HCT116 (cell line): ENCODE results near the gene GNL3L. TPM values are rescaled to one million over a fixed set of nuclear protein-coding genes. Genes with fewer than 3 reads are reported as not detected.

Source experiments
- ATAC-seq: fragments of 200-7000 bp; cut with Tn5 transposase; 2 replicates; pipeline ENCODE4 v1.9.1; 2020; ENCODE audit warnings: mild to moderate bottlenecking, moderate library complexity
- BruUV-seq: library from RNA; stranded (reverse); fragments of 400-500 nt; replicated peaks from 2 replicates; lab custom pipeline; 2021; lab: Mats Ljungman, UMichigan
- CTCF ChIA-PET: fragments of 300-600 bp; sonication (Branson Sonifier 250); formaldehyde crosslinking; loops from one replicate; lab custom pipeline; 2021; ENCODE audit warnings: antibody characterized with exemption; lab: Charles Lee
- POLR2A ChIA-PET: fragments of 300-600, 350-600 bp; sonication (Branson Sonifier 250); formaldehyde crosslinking; loops from one replicate; lab custom pipeline; 2021; ENCODE audit warnings: antibody characterized with exemption; lab: Charles Lee
- RAD21 ChIA-PET, 2 experiments: fragments of 300-600 bp; sonication (Branson Sonifier 250); formaldehyde crosslinking; loops; one replicate each; lab custom pipeline; 2023; ENCODE audit warnings: low total read pairs in 2 of 2; ENCODE audit not compliant: uncharacterized antibody in 2 of 2, unreplicated experiment in 2 of 2, low non-redundant PET in 1 of 2; lab: Charles Lee
- DNase-seq: peaks from one replicate; pipeline ENCODE4 v3.0.0-alpha.2; 2010; ENCODE audit warnings: low read depth, low spot score
- H2AFZ ChIP-seq: fragments of 200-600 bp; shearing (Covaris generic), sonication (generic); 2 replicates; pipeline ENCODE4 v1.6.1; 2017; ENCODE audit warnings: low read depth, mixed run types, mixed read lengths, antibody characterized with exemption, low read length; ENCODE audit not compliant: poor library complexity, severe bottlenecking
- H3K27ac ChIP-seq: 2 replicates; pipeline ENCODE4 v1.5.1; 2012; ENCODE audit warnings: low read depth, low read length
- H3K27me3 ChIP-seq: fragments of 200-600 bp; sonication (generic); 2 replicates; pipeline ENCODE4 v1.6.1; 2016; ENCODE audit warnings: mixed run types, low read length, mixed read lengths; ENCODE audit not compliant: insufficient read depth
- H3K36me3 ChIP-seq, 2 experiments: fragments of 200-500 bp in 1 of 2; fragments of 200-600 bp in 1 of 2; sonication (Bioruptor generic) in 1 of 2; sonication (generic) in 1 of 2; 2 replicates each; pipeline versions ENCODE4 v1.5.1 to v1.6.1; 2014 to 2016; ENCODE audit warnings: low read length in 2 of 2, inconsistent platforms in 1 of 2, mixed read lengths in 1 of 2, mixed run types in 1 of 2; ENCODE audit not compliant: insufficient read depth in 2 of 2, control insufficient read depth in 1 of 2
- H3K4me1 ChIP-seq, 2 experiments: fragments of 200-600 bp in 1 of 2; sonication (generic) in 1 of 2; 2 replicates each; pipeline versions ENCODE4 v1.5.1 to v1.6.1; 2012 to 2017; ENCODE audit warnings: low read length in 2 of 2, inconsistent platforms in 1 of 2, mild to moderate bottlenecking in 1 of 2, mixed read lengths in 1 of 2, mixed run types in 1 of 2, moderate library complexity in 1 of 2; ENCODE audit not compliant: insufficient read depth in 2 of 2, control insufficient read depth in 1 of 2
- H3K4me2 ChIP-seq: fragments of 200-600 bp; sonication (generic); 2 replicates; pipeline ENCODE4 v1.6.1; 2017; ENCODE audit warnings: mixed run types, low read length, mixed read lengths
- H3K4me3 ChIP-seq, 2 experiments: fragments of 200-600 bp in 1 of 2; sonication (generic) in 1 of 2; replicated peaks in 1 of 2; 2 replicates each; pipeline ENCODE4 v1.5.1; 2011 to 2016; ENCODE audit warnings: low read length in 2 of 2, control low read depth in 1 of 2, low read depth in 1 of 2, mild to moderate bottlenecking in 1 of 2, mixed read lengths in 1 of 2, mixed run types in 1 of 2
- H3K79me2 ChIP-seq: fragments of 200-600 bp; sonication (generic); 2 replicates; pipeline ENCODE4 v1.6.1; 2017; ENCODE audit warnings: mild to moderate bottlenecking, mixed run types, low read length, moderate library complexity, mixed read lengths; ENCODE audit not compliant: insufficient read depth
- H3K9ac ChIP-seq: fragments of 200-600 bp; sonication (generic); 2 replicates; pipeline ENCODE4 v1.6.1; 2016; ENCODE audit warnings: low read length, mixed read lengths
- H3K9me2 ChIP-seq: fragments of 200-600 bp; sonication (generic), shearing (Covaris generic); 2 replicates; pipeline ENCODE4 v1.6.1; 2017; ENCODE audit warnings: mixed run types, mild to moderate bottlenecking, moderate library complexity; ENCODE audit not compliant: insufficient read depth
- H3K9me3 ChIP-seq, 2 experiments: fragments of 200-500 bp in 1 of 2; fragments of 200-600 bp in 1 of 2; sonication (Bioruptor generic) in 1 of 2; sonication (generic) in 1 of 2; 2 replicates each; pipeline ENCODE4 v1.6.1; 2014 to 2017; ENCODE audit warnings: low read length in 2 of 2, mixed read lengths in 2 of 2, inconsistent platforms in 1 of 2, low read depth in 1 of 2, mild to moderate bottlenecking in 1 of 2, mixed run types in 1 of 2, moderate library complexity in 1 of 2; ENCODE audit not compliant: control insufficient read depth in 1 of 2, insufficient read depth in 1 of 2
- H4K20me1 ChIP-seq: fragments of 200-600 bp; sonication (generic), shearing (Covaris generic); 2 replicates; pipeline ENCODE4 v1.6.1; 2017; ENCODE audit warnings: mixed run types, mild to moderate bottlenecking, moderate library complexity; ENCODE audit not compliant: insufficient read depth
- CEBPB ChIP-seq: IDR thresholded peaks from 2 replicates; pipeline ENCODE4 v1.6.1; 2012; ENCODE audit warnings: low read depth
- ELF1 ChIP-seq: IDR thresholded peaks from 2 replicates; pipeline ENCODE4 v1.6.1; 2012; ENCODE audit warnings: low read depth, borderline replicate concordance
- MAX ChIP-seq: IDR thresholded peaks from 2 replicates; pipeline ENCODE4 v1.6.1; 2012
- SIN3A ChIP-seq: IDR thresholded peaks from 2 replicates; pipeline ENCODE4 v1.6.1; 2012; ENCODE audit warnings: low read depth
- intact Hi-C: fragments of 100-400 bp; cut with micrococcal nuclease; formaldehyde crosslinking; loops from 2 replicates; pipeline ENCODE4 v1.10.0; 2022
- total RNA-seq: library from RNA; stranded (reverse); gene quantifications from one replicate; pipeline ENCODE4 v1.2.1, GENCODE V29; 2021; ENCODE audit not compliant: unreplicated experiment

GNL3L gene
- total RNA-seq, 1 experiment from 2014 or later, result 60.2 TPM

- Histone ChIP-seq H3K9me2 (no peaks in the 10 kb centered on the region), H3K4me1 (peaks cover 2 to 16% of the 10 kb centered on the region in 2 experiments; a peak in 2 of 4 replicates), H3K27me3 (no peaks in the 10 kb centered on the region), H3K4me2 (no peak overlapping the region), H3K9ac (no peak overlapping the region), H3K79me2 (no peaks in the 10 kb centered on the region)
- no peak for ATAC-seq
- RAD21 ChIA-PET, result no interaction called here
- CTCF ChIA-PET, result no interaction called here
- TF ChIP-seq ELF1, result no peak
- TF ChIP-seq, all 23 proteins: peak for 0
- no peak for DNase-seq
- H3K9me3 ChIP-seq, result no peaks in the 10 kb centered on the region
- no peaks in the 10 kb centered on the region for H4K20me1 ChIP-seq
- POLR2A ChIA-PET, result no interaction called here
- BruUV-seq, result no TSS peak
- no peak overlapping the region for H2AFZ ChIP-seq
- no peaks in the 10 kb centered on the region for H3K36me3 ChIP-seq
- H3K4me3 ChIP-seq, result no peak overlapping the region
- H3K27ac ChIP-seq, result no peak overlapping the region
- intact Hi-C loops, result no loop called here
These were observed 33.1 kb upstream of the GNL3L start for GRCh38 chrX:54496936-54497335.

GRCh38 chrX:54509400-54509799 lies 20.6 kb upstream of the GNL3L start:
- DNase-seq (no peak), ATAC-seq (no peak)
- no peaks in the 10 kb centered on the region for H3K36me3 ChIP-seq
- H3K9me3 ChIP-seq, result no peaks in the 10 kb centered on the region
- no peaks in the 10 kb centered on the region for H3K27me3 ChIP-seq
- no peaks in the 10 kb centered on the region for H3K79me2 ChIP-seq
- no peak overlapping the region for H3K27ac ChIP-seq
- intact Hi-C loops, result no loop called here
- no TSS peak for BruUV-seq
- no peak overlapping the region for H3K4me2 ChIP-seq
- ChIA-PET CTCF (no interaction called here), POLR2A (no interaction called here), RAD21 (no interaction called here)
- TF ChIP-seq SIN3A (no peak), MAX (no peak), CEBPB (no peak)
- no peaks in the 10 kb centered on the region for H3K4me1 ChIP-seq
- no peak overlapping the region for H3K9ac ChIP-seq
- H4K20me1 ChIP-seq, result no peaks in the 10 kb centered on the region
- no peaks in the 10 kb centered on the region for H3K9me2 ChIP-seq
- H2AFZ ChIP-seq, result no peak overlapping the region
- H3K4me3 ChIP-seq, result no peak overlapping the region
